ENCODE measurements around the gene INSC. TPM values are rescaled to one million over a fixed set of nuclear protein-coding genes. Genes with fewer than 3 reads are reported as not detected.

The INSC gene
- total RNA-seq, 1 donor from 2014 or later, result 0.53 TPM

GRCh38 chr11:15228331-15228849 lies 113.7 kb downstream of the INSC start:
- TF ChIP-seq CTCF (IDR thresholded peaks at IDR 0.05; ENCODE audit: insufficient read depth, low read length, severe bottlenecking), result no peak
- Histone ChIP-seq H3K4me3 (ENCODE audit: low read depth, low read length) (no peak overlapping the region), H3K27me3 (ENCODE audit: control insufficient read depth, insufficient read depth, low read length) (no peaks in the 10 kb centered on the region), H3K36me3 (ENCODE audit: control insufficient read depth, insufficient read depth, low read length) (no peaks in the 10 kb centered on the region)
- FAIRE-seq (no peak), DNase-seq (ENCODE audit: low read depth) (no peak)

GRCh38 chr11:15229069-15229468 lies 114.3 kb downstream of the INSC start:
- H3K27me3 ChIP-seq (ENCODE audit: control insufficient read depth, insufficient read depth, low read length), result no peaks in the 10 kb centered on the region
- DNase-seq (ENCODE audit: low read depth), result no peak
- H3K4me3 ChIP-seq (ENCODE audit: low read depth, low read length), result no peak overlapping the region
- H3K36me3 ChIP-seq (ENCODE audit: control insufficient read depth, insufficient read depth, low read length), result no peaks in the 10 kb centered on the region
- no peak for TF ChIP-seq CTCF (IDR thresholded peaks at IDR 0.05; ENCODE audit: insufficient read depth, low read length, severe bottlenecking)
- no peak for FAIRE-seq

DNA sequence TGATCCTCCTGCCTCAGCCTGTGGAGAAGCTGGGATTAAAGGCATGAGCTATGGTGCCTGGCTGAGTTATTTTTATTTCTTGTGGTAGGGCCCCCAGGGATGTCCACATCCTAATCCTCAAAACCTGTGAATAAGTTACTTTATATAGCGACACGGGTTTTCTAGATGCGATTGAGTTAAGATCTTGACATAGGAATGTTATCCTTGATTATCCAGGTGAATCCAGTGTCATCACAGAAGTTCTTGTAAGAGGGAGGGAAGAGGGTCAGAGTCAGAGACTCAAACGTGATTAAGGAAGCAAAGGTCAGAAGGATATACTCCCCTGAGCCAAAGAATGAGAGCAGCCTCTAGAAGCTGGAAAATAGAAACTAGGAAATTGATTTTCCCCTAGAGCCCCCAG lies 117.8 kb downstream of the INSC start:
- Histone ChIP-seq H3K27me3 (ENCODE audit: control insufficient read depth, insufficient read depth, low read length) (no peaks in the 10 kb centered on the region), H3K36me3 (ENCODE audit: control insufficient read depth, insufficient read depth, low read length) (no peaks in the 10 kb centered on the region), H3K4me3 (ENCODE audit: low read depth, low read length) (no peak overlapping the region)
- no peak for FAIRE-seq
- TF ChIP-seq CTCF (IDR thresholded peaks at IDR 0.05; ENCODE audit: insufficient read depth, low read length, severe bottlenecking), result no peak
- DNase-seq (ENCODE audit: low read depth), result no peak

- TF ChIP-seq CTCF (IDR thresholded peaks at IDR 0.05; ENCODE audit: insufficient read depth, low read length, severe bottlenecking), result no peak
- no peak for FAIRE-seq
- no peaks in the 10 kb centered on the region for H3K36me3 ChIP-seq (ENCODE audit: control insufficient read depth, insufficient read depth, low read length)
- no peak overlapping the region for H3K4me3 ChIP-seq (ENCODE audit: low read depth, low read length)
- H3K27me3 ChIP-seq (ENCODE audit: control insufficient read depth, insufficient read depth, low read length), result no peaks in the 10 kb centered on the region
- DNase-seq (ENCODE audit: low read depth), result no peak
These were observed 118.8 kb downstream of the INSC start for GRCh38 chr11:15233371-15234165.

DNA sequence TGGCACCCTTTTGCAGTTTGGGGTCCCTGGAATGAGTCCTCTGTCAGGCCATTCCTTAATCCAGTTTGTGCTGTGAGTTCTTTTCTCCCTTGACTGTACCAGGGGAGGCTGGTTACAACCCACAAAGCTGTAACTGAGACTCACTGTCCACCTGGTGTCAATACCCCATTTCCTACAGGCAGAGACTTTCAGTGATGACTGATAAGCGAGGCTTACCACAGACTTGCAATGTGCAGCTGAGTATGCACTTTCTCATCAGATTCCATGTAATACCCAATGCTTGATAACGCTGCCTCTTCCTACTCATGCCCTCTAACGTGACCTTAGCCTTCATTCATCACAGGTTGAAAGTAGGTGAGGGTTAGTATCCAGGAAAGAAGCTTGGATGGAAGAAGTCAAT lies 120.1 kb downstream of the INSC start:
- FAIRE-seq (no peak), DNase-seq (ENCODE audit: low read depth) (peak; percentile 5)
- no peak for TF ChIP-seq CTCF (IDR thresholded peaks at IDR 0.05; ENCODE audit: insufficient read depth, low read length, severe bottlenecking)
- H3K27me3 ChIP-seq (ENCODE audit: control insufficient read depth, insufficient read depth, low read length), result no peaks in the 10 kb centered on the region
- H3K4me3 ChIP-seq (ENCODE audit: low read depth, low read length), result no peak overlapping the region
- no peaks in the 10 kb centered on the region for H3K36me3 ChIP-seq (ENCODE audit: control insufficient read depth, insufficient read depth, low read length)
